Thyroid gland (tissue), 4 donors: Measurements from ENCODE around the gene MLANA. TPM values are rescaled to one million over a fixed set of nuclear protein-coding genes. Genes with fewer than 3 reads are reported as not detected.

Experiments used
- DNase-seq, 2 donors: peaks; one replicate each; pipeline ENCODE4 v3.0.0-alpha.2; 2019
- H3K27ac ChIP-seq, 3 donors: fragments of 200-600 bp; sonication (generic); 1 replicate in 2 of 3; 2 replicates in 1 of 3; pipeline ENCODE4 v1.5.1; 2016 to 2019; ENCODE audit warnings: mild to moderate bottlenecking in 1 of 3, moderate library complexity in 1 of 3
- H3K27me3 ChIP-seq: fragments of 200-600 bp; sonication (generic); one replicate; pipeline ENCODE4 v1.5.1; 2019
- H3K36me3 ChIP-seq, 2 donors: fragments of 200-600 bp; sonication (generic); one replicate each; pipeline ENCODE4 v1.5.1; 2016 to 2019
- H3K4me1 ChIP-seq, 2 donors: fragments of 200-600 bp; sonication (generic); one replicate each; pipeline ENCODE4 v1.5.1; 2017 to 2019
- H3K4me3 ChIP-seq, 3 donors: fragments of 200-600 bp; sonication (generic); replicated peaks in 1 of 3; 1 replicate in 2 of 3; 2 replicates in 1 of 3; pipeline ENCODE4 v1.5.1; 2016; ENCODE audit warnings: mild to moderate bottlenecking in 1 of 3
- H3K9me3 ChIP-seq: fragments of 200-600 bp; sonication (generic); one replicate; pipeline ENCODE4 v1.5.1; 2017
- CTCF ChIP-seq, 6 experiments: fragments of 200-600 bp in 3 of 6; fragments of 450-650 bp in 3 of 6; sonication (generic) in 3 of 6; IDR thresholded peaks; one replicate each; pipeline ENCODE4 v1.5.1; 2016 to 2019; ENCODE audit warnings: antibody characterized with exemption in 6 of 6, mild to moderate bottlenecking in 2 of 6, inconsistent platforms in 1 of 6, moderate library complexity in 1 of 6
- POLR2A ChIP-seq, 2 donors: fragments of 450-650 bp; IDR thresholded peaks; one replicate each; pipeline ENCODE4 v1.6.1; 2017; ENCODE audit warnings: antibody characterized with exemption in 2 of 2, mild to moderate bottlenecking in 2 of 2, moderate library complexity in 1 of 2
- WGBS, 2 donors: methylation state at CpG; one replicate each; pipeline ENCODE4 v1.1.5; 2017; 5-methylcytosine and 5-hydroxymethylcytosine counted together
- intact Hi-C: fragments of 100-400 bp; cut with DNase I; formaldehyde crosslinking; loops from one replicate; pipeline ENCODE4 v1.15.1; 2023
- total RNA-seq, 4 donors: library from RNA; depleted of rRNA; stranded (reverse); fragments of >200 nt; gene quantifications; one replicate each; pipeline ENCODE4 v1.2.3, GENCODE V29; 2016

MLANA gene
- total RNA-seq, 4 donors from 2014 or later = not detected

GRCh38 chr9:5897851-5898250 is 7.2 kb downstream of the MLANA start:
- no peaks in the 10 kb centered on the region for H3K9me3 ChIP-seq
- H3K4me1 ChIP-seq = peaks cover 12 to 18% of the 10 kb centered on the region in 2 donors
- peak overlapping the region in 1 of 3 donors; percentile 82 for H3K27ac ChIP-seq
- intact Hi-C loops = no loop called here
- 92 to 95% methylated on average over 5 of the region's 5 CpGs for WGBS, 2 donors
- H3K27me3 ChIP-seq = no peaks in the 10 kb centered on the region
- no peak for DNase-seq
- no peaks in the 10 kb centered on the region for H3K36me3 ChIP-seq
- TF ChIP-seq POLR2A (IDR thresholded peaks at IDR 0.05) (no peak), CTCF (IDR thresholded peaks at IDR 0.05) (no peak)
- H3K4me3 ChIP-seq = no peak overlapping the region

GRCh38 chr9:5899292-5899691 is 8.6 kb downstream of the MLANA start:
- Histone ChIP-seq H3K27ac (no peak overlapping the region), H3K27me3 (no peaks in the 10 kb centered on the region), H3K4me1 (peaks cover 12 to 18% of the 10 kb centered on the region in 2 donors), H3K9me3 (no peaks in the 10 kb centered on the region), H3K4me3 (no peak overlapping the region), H3K36me3 (no peaks in the 10 kb centered on the region)
- no peak for DNase-seq
- intact Hi-C loops = no loop called here
- WGBS, 2 donors = 67 to 74% methylated on average over 2 of the region's 2 CpGs
- TF ChIP-seq CTCF (IDR thresholded peaks at IDR 0.05) (peak in 3 of 6 experiments; percentile 5 to 15 (median 10)), POLR2A (IDR thresholded peaks at IDR 0.05) (no peak)

GRCh38 chr9:5900622-5901021 is 9.9 kb downstream of the MLANA start:
- no peaks in the 10 kb centered on the region for H3K9me3 ChIP-seq
- no peak for TF ChIP-seq CTCF (IDR thresholded peaks at IDR 0.05)
- no peak for TF ChIP-seq POLR2A (IDR thresholded peaks at IDR 0.05)
- intact Hi-C loops = no loop called here
- DNase-seq = no peak
- no peak overlapping the region for H3K4me3 ChIP-seq
- no peaks in the 10 kb centered on the region for H3K27me3 ChIP-seq
- no peaks in the 10 kb centered on the region for H3K36me3 ChIP-seq
- peaks cover 6 to 8% of the 10 kb centered on the region in 2 donors for H3K4me1 ChIP-seq
- H3K27ac ChIP-seq = no peak overlapping the region

GRCh38 chr9:5902377-5902776 is 11.7 kb downstream of the MLANA start:
- no peak overlapping the region for H3K27ac ChIP-seq
- H3K36me3 ChIP-seq = no peaks in the 10 kb centered on the region
- no peaks in the 10 kb centered on the region for H3K9me3 ChIP-seq
- DNase-seq = no peak
- TF ChIP-seq POLR2A (IDR thresholded peaks at IDR 0.05) (no peak), CTCF (IDR thresholded peaks at IDR 0.05) (no peak)
- no peak overlapping the region for H3K4me3 ChIP-seq
- intact Hi-C loops = no loop called here
- H3K27me3 ChIP-seq = no peaks in the 10 kb centered on the region
- no peaks in the 10 kb centered on the region for H3K4me1 ChIP-seq

- H3K4me3 ChIP-seq = no peak overlapping the region
- no peak for TF ChIP-seq POLR2A (IDR thresholded peaks at IDR 0.05)
- TF ChIP-seq CTCF (IDR thresholded peaks at IDR 0.05) = no peak
- no peak for DNase-seq
- no peak overlapping the region for H3K27ac ChIP-seq
- H3K9me3 ChIP-seq = no peaks in the 10 kb centered on the region
- 97% methylated on average over 3 of the region's 3 CpGs for WGBS, 2 donors
- H3K27me3 ChIP-seq = no peaks in the 10 kb centered on the region
- H3K4me1 ChIP-seq = peaks cover 6 to 10% of the 10 kb centered on the region in 2 donors
- no peaks in the 10 kb centered on the region for H3K36me3 ChIP-seq
- intact Hi-C loops = no loop called here
These were observed 18.2 kb downstream of the MLANA start for GRCh38 chr9:5908918-5909317.
